K562 (cell line): ENCODE results near the gene SEPHS2. TPM values are rescaled to one million over a fixed set of nuclear protein-coding genes. Genes with fewer than 3 reads are reported as not detected.

Experiments used
- ASH1L ChIP-seq: fragments of 450-650 bp; IDR thresholded peaks from 2 replicates; pipeline ENCODE4 v1.6.1; 2018; ENCODE audit warnings: borderline replicate concordance, mild to moderate bottlenecking, low read depth; ENCODE audit not compliant: partially characterized antibody
- DACH1 ChIP-seq: fragments of 450-650 bp; IDR thresholded peaks from 2 replicates; pipeline ENCODE4 v1.6.1; 2018; ENCODE audit not compliant: partially characterized antibody
- EP300 ChIP-seq: IDR thresholded peaks from 2 replicates; pipeline ENCODE4 v1.6.1; 2012; ENCODE audit warnings: low read length, improper control_type of control experiment
- ETS2 ChIP-seq: IDR thresholded peaks from 2 replicates; pipeline ENCODE4 v1.6.1; 2016; ENCODE audit warnings: borderline replicate concordance, missing genetic modification characterization, mild to moderate bottlenecking, moderate library complexity, missing compliant biosample characterization; ENCODE audit not compliant: poor library complexity, severe bottlenecking
- KDM5B ChIP-seq: fragments of 200-600 bp; sonication (generic); IDR thresholded peaks from 2 replicates; pipeline ENCODE4 v1.6.1; 2012; ENCODE audit warnings: low read depth, mild to moderate bottlenecking, moderate library complexity, low read length, control low read depth, inconsistent platforms; ENCODE audit not compliant: insufficient replicate concordance
- MTA3 ChIP-seq: fragments of 450-650 bp; formaldehyde crosslinking; IDR thresholded peaks from 2 replicates; pipeline ENCODE4 v1.6.1; 2017; ENCODE audit warnings: mild to moderate bottlenecking, borderline replicate concordance
- MYC ChIP-seq, 2 experiments: fragments of 250-450 bp in 1 of 2; sonication (Bioruptor Pico) in 1 of 2; IDR thresholded peaks; 2 replicates each; pipeline versions ENCODE4 v1.5.1 to v1.6.1; 2012 to 2021; ENCODE audit warnings: low read depth in 2 of 2, borderline replicate concordance in 1 of 2, improper control_type of control experiment in 1 of 2, low read length in 1 of 2, mild to moderate bottlenecking in 1 of 2, moderate library complexity in 1 of 2
- NCOR1 ChIP-seq: fragments of 450-650 bp; IDR thresholded peaks from 2 replicates; pipeline ENCODE4 v1.6.1; 2016; ENCODE audit warnings: mild to moderate bottlenecking, moderate library complexity
- SIN3B ChIP-seq: fragments of 450-650 bp; IDR thresholded peaks from 2 replicates; pipeline ENCODE4 v1.6.1; 2017; ENCODE audit warnings: low read depth, mild to moderate bottlenecking, moderate library complexity
- SP2 ChIP-seq: IDR thresholded peaks from 2 replicates; pipeline ENCODE4 v1.6.1; 2011; ENCODE audit warnings: mild to moderate bottlenecking, low read depth, low read length, moderate library complexity; ENCODE audit not compliant: poor library complexity, severe bottlenecking; ENCODE audit errors: extremely low read depth
- TCFL5 ChIP-seq: fragments of 250-450 bp; sonication (Bioruptor Pico); conservative IDR thresholded peaks from 2 replicates; pipeline ENCODE4 v1.6.1; 2021; ENCODE audit warnings: mild to moderate bottlenecking, moderate library complexity, matching md5 sums
- WHSC1 ChIP-seq: IDR thresholded peaks from one replicate; pipeline ENCODE4 v1.6.1; 2012; ENCODE audit warnings: low read length, control low read depth, inconsistent platforms
- ZFP30 ChIP-seq: fragments of 250-450 bp; sonication (Bioruptor Pico); IDR thresholded peaks from 2 replicates; pipeline ENCODE4 v1.8.0; 2022; ENCODE audit warnings: moderate library complexity, mild to moderate bottlenecking, inconsistent platforms, borderline replicate concordance
- ZNF174 ChIP-seq: fragments of 250-450 bp; sonication (Bioruptor Pico); IDR thresholded peaks from 2 replicates; pipeline ENCODE4 v1.4.0; 2020; ENCODE audit warnings: mild to moderate bottlenecking
- polyA plus RNA-seq, 8 experiments: library from polyadenylated mRNA; depleted of rRNA in 4 of 8; stranded (reverse) in 5 of 8; unstranded in 3 of 8; fragments of >200 nt; fragmentation: Nextera tagmentation in 2 of 8; fragmentation: Illumina TruSeq in 1 of 8; extraction: Ambion mirVana in 2 of 8; extraction: Trizol in 1 of 8; gene quantifications; 2 replicates each; pipeline versions ENCODE4 v1.2.1 to v1.2.3, GENCODE V29; 2011 to 2014; ENCODE audit warnings: inconsistent platforms in 1 of 8, missing spikeins in 1 of 8
- total RNA-seq, 7 experiments: library from RNA; depleted of rRNA in 6 of 7; stranded (reverse); fragments of >200 nt in 6 of 7; fragmentation: Illumina TruSeq in 2 of 7; extraction: Trizol in 2 of 7; gene quantifications; 2 replicates each; pipeline versions ENCODE4 v1.2.1 to v1.2.3, GENCODE V29; 2011 to 2021; ENCODE audit warnings: low replicate concordance in 1 of 7
- TF ChIP-seq, protein P1 (sequence below): fragments of 250-450 bp; sonication (Bioruptor Pico); IDR thresholded peaks from 2 replicates; pipeline ENCODE4 v1.5.0; 2021
- TF ChIP-seq, protein P2 (sequence below): sonication (generic); formaldehyde crosslinking; IDR thresholded peaks from 2 replicates; pipeline ENCODE4 v1.8.0; 2023; ENCODE audit warnings: mild to moderate bottlenecking, missing genetic modification reagents
- TF ChIP-seq, protein P3 (sequence below): fragments of 150-350 bp; IDR thresholded peaks from 2 replicates; pipeline ENCODE4 v1.6.1; 2014; ENCODE audit warnings: low read depth, mild to moderate bottlenecking, low read length, borderline replicate concordance

Gene SEPHS2
- total and polyA plus RNA-seq, 9 of the 15 experiments (the other 6 are each of a cell fraction or from before 2014, with no cell fraction given) = 20.9 to 90.6 (median 43.4) TPM

DNA sequence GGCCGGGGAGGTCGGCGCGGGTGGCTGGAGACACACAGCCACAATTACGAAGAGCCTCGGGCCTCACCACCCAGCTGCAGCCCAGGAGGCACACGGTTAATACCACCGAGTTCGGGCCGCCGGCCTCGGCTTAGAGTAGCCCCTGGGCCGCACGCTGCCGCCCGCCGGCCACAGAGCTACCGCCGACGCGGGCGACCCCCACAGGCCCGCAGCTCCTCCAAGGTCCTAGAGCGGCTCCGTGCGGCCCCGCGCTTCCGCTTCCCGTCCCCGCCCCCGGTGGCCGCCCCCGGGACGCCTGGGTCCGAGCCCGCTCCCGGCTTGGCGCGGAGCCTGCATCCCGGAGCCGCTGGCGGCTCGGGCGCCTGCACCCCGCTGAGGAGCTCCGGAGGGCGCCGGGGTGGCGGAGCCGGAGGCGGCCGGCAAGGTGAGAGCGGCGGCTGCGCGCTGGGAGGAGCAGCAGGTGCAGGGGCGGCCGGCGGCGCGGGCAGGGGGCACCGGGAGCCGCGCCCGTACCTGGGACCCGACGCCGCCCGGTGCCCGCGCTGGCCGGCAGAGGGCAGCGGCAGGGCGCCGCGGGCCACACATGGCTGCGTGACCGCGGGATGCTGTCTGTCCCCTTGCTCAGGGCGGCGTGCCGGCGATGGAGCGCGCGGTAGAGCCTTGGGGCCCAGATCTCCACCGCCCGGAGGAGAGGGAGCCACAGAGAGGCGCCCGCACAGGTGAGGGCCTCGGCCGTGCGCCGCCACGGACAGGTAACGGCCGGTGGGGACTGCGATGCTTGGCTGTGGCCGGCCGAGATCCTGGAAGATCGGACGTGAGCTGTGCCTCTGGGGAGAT lies 50.3 kb downstream of the SEPHS2 start, which contains the start of gene ZNF48 (continued):
- TF ChIP-seq SP2 = peak; percentile 95
- TF ChIP-seq WHSC1 = no peak
- TF ChIP-seq ZFP30 (CRISPR knock-in tag) = no peak
- no peak for TF ChIP-seq TCFL5 (CRISPR knock-in tag)
- TF ChIP-seq, protein P1, sequence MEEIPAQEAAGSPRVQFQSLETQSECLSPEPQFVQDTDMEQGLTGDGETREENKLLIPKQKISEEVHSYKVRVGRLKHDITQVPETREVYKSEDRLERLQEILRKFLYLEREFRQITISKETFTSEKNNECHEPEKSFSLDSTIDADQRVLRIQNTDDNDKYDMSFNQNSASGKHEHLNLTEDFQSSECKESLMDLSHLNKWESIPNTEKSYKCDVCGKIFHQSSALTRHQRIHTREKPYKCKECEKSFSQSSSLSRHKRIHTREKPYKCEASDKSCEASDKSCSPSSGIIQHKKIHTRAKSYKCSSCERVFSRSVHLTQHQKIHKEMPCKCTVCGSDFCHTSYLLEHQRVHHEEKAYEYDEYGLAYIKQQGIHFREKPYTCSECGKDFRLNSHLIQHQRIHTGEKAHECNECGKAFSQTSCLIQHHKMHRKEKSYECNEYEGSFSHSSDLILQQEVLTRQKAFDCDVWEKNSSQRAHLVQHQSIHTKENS = no peak
- peak; percentile 73 for TF ChIP-seq MYC (IDR thresholded peaks at IDR 0.05; ENCODE audit: low read depth, low read length)
- no peak for TF ChIP-seq MYC (CRISPR knock-in tag; IDR thresholded peaks at IDR 0.05; ENCODE audit: borderline replicate concordance, low read depth)
- TF ChIP-seq, protein P2, sequence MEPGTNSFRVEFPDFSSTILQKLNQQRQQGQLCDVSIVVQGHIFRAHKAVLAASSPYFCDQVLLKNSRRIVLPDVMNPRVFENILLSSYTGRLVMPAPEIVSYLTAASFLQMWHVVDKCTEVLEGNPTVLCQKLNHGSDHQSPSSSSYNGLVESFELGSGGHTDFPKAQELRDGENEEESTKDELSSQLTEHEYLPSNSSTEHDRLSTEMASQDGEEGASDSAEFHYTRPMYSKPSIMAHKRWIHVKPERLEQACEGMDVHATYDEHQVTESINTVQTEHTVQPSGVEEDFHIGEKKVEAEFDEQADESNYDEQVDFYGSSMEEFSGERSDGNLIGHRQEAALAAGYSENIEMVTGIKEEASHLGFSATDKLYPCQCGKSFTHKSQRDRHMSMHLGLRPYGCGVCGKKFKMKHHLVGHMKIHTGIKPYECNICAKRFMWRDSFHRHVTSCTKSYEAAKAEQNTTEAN = no peak
- no peak for TF ChIP-seq EP300
- peak; percentile 78 for TF ChIP-seq MTA3
- TF ChIP-seq KDM5B = peak; percentile 22
- TF ChIP-seq, protein P3, sequence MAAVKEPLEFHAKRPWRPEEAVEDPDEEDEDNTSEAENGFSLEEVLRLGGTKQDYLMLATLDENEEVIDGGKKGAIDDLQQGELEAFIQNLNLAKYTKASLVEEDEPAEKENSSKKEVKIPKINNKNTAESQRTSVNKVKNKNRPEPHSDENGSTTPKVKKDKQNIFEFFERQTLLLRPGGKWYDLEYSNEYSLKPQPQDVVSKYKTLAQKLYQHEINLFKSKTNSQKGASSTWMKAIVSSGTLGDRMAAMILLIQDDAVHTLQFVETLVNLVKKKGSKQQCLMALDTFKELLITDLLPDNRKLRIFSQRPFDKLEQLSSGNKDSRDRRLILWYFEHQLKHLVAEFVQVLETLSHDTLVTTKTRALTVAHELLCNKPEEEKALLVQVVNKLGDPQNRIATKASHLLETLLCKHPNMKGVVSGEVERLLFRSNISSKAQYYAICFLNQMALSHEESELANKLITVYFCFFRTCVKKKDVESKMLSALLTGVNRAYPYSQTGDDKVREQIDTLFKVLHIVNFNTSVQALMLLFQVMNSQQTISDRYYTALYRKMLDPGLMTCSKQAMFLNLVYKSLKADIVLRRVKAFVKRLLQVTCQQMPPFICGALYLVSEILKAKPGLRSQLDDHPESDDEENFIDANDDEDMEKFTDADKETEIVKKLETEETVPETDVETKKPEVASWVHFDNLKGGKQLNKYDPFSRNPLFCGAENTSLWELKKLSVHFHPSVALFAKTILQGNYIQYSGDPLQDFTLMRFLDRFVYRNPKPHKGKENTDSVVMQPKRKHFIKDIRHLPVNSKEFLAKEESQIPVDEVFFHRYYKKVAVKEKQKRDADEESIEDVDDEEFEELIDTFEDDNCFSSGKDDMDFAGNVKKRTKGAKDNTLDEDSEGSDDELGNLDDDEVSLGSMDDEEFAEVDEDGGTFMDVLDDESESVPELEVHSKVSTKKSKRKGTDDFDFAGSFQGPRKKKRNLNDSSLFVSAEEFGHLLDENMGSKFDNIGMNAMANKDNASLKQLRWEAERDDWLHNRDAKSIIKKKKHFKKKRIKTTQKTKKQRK = no peak
- TF ChIP-seq ZNF174 (CRISPR knock-in tag) = no peak
- TF ChIP-seq SIN3B = peak; percentile 74; the same call in 1 of the 2 replicates
- peak; percentile 18 for TF ChIP-seq DACH1
- TF ChIP-seq ETS2 (tag) = no peak
- 0 out of 2 replicates have a peak, but pooled peaks have one; percentile 10 for TF ChIP-seq NCOR1
- TF ChIP-seq ASH1L = no peak
